Naive thymus-derived CD4-positive, alpha-beta T cell (primary cell): ENCODE data around the gene CCDC122. TPM values are rescaled to one million over a fixed set of nuclear protein-coding genes. Genes with fewer than 3 reads are reported as not detected.
"Not testable (repeated sequence)": the region's sequence is repeated elsewhere in the genome, so short reads cannot be mapped to it uniquely, and the experiment has no call there.

ENCODE experiments used
- ATAC-seq: fragments of 150-1000 bp; cut with Tn5 transposase; 2 replicates; pipeline ENCODE4 v1.10.0; 2021; ENCODE audit warnings: mild to moderate bottlenecking, moderate library complexity
- CTCF ChIA-PET: fragments of 350-600 bp; sonication (Branson Sonifier 250); formaldehyde crosslinking; loops from one replicate; lab custom pipeline; 2021; ENCODE audit warnings: antibody characterized with exemption; lab: Charles Lee
- POLR2A ChIA-PET: fragments of 350-600 bp; sonication (Branson Sonifier 250); formaldehyde crosslinking; loops from one replicate; lab custom pipeline; 2021; ENCODE audit warnings: antibody characterized with exemption, inconsistent platforms; lab: Charles Lee
- DNase-seq, 9 donors: peaks; one replicate each; pipeline versions ENCODE4 v3.0.0 to v3.0.0-alpha.2; 2020 to 2022; ENCODE audit warnings: mixed read lengths in 1 of 9
- H3K27ac ChIP-seq: one replicate; pipeline ENCODE4 v1.7.0; 2013; ENCODE audit warnings: mild to moderate bottlenecking, low read depth, low read length, moderate library complexity
- H3K27me3 ChIP-seq, 2 donors: one replicate each; pipeline ENCODE4 v1.7.0; 2013; ENCODE audit warnings: low read length in 2 of 2, mild to moderate bottlenecking in 2 of 2, moderate library complexity in 2 of 2; ENCODE audit not compliant: control insufficient read depth in 2 of 2, insufficient read depth in 2 of 2
- H3K36me3 ChIP-seq, 3 experiments: 1 replicate in 2 of 3; 2 replicates in 1 of 3; pipeline ENCODE4 v1.7.0; 2013; ENCODE audit warnings: low read length in 3 of 3, mild to moderate bottlenecking in 3 of 3, moderate library complexity in 1 of 3; ENCODE audit not compliant: insufficient read depth in 3 of 3, control insufficient read depth in 2 of 3
- H3K4me1 ChIP-seq, 2 donors: one replicate each; pipeline ENCODE4 v1.7.0; 2013; ENCODE audit warnings: low read length in 2 of 2, mild to moderate bottlenecking in 2 of 2, moderate library complexity in 1 of 2; ENCODE audit not compliant: control insufficient read depth in 2 of 2, insufficient read depth in 2 of 2
- H3K4me3 ChIP-seq: 2 replicates; pipeline ENCODE4 v1.7.0; 2013; ENCODE audit warnings: mild to moderate bottlenecking, low read length
- H3K9me3 ChIP-seq, 3 experiments: 1 replicate in 2 of 3; 2 replicates in 1 of 3; pipeline ENCODE4 v1.7.0; 2013; ENCODE audit warnings: low read length in 3 of 3; ENCODE audit not compliant: control insufficient read depth in 2 of 3
- H3K27ac Mint-ChIP-seq, 9 donors: one replicate each; pipeline ENCODE4 v1.8.0; 2020 to 2022; ENCODE audit warnings: mixed read lengths in 9 of 9, mild to moderate bottlenecking in 8 of 9, moderate library complexity in 5 of 9, inconsistent platforms in 2 of 9
- H3K27me3 Mint-ChIP-seq, 5 donors: one replicate each; pipeline ENCODE4 v1.8.0; 2021 to 2022; ENCODE audit warnings: mixed read lengths in 5 of 5, mild to moderate bottlenecking in 1 of 5
- H3K36me3 Mint-ChIP-seq, 5 donors: one replicate each; pipeline ENCODE4 v1.8.0; 2020 to 2022; ENCODE audit warnings: mixed read lengths in 5 of 5, mild to moderate bottlenecking in 3 of 5, inconsistent platforms in 1 of 5
- H3K4me1 Mint-ChIP-seq, 7 donors: one replicate each; pipeline ENCODE4 v1.8.0; 2020 to 2022; ENCODE audit warnings: mixed read lengths in 7 of 7, mild to moderate bottlenecking in 3 of 7, inconsistent platforms in 1 of 7
- H3K4me3 Mint-ChIP-seq, 10 donors: one replicate each; pipeline ENCODE4 v1.8.0; 2020 to 2022; ENCODE audit warnings: mild to moderate bottlenecking in 10 of 10, mixed read lengths in 10 of 10, moderate library complexity in 6 of 10, inconsistent platforms in 2 of 10
- H3K9me3 Mint-ChIP-seq, 11 donors: one replicate each; pipeline ENCODE4 v1.8.0; 2020 to 2022; ENCODE audit warnings: mixed read lengths in 11 of 11, mild to moderate bottlenecking in 4 of 11, inconsistent platforms in 1 of 11, moderate library complexity in 1 of 11
- intact Hi-C, 2 donors: fragments of 100-400 bp; cut with micrococcal nuclease; formaldehyde crosslinking; loops; one replicate each; pipeline ENCODE4 v1.15.1; 2023
- polyA plus RNA-seq, 2 donors: library from polyadenylated mRNA; unstranded; fragments of 300-500 nt; fragmentation: Illumina TruSeq; gene quantifications; one replicate each; pipeline ENCODE4 v1.2.3, GENCODE V29; 2021
- total RNA-seq, 6 experiments: library from RNA in 5 of 6; stranded (reverse) in 5 of 6; gene quantifications; 1 replicate in 5 of 6; 2 replicates in 1 of 6; pipeline ENCODE4 v1.2.3 and lab custom pipeline; 2021 to 2026

CCDC122 gene
- total and polyA plus RNA-seq, 7 experiments from 2014 or later: 1.1 to 2.3 (median 1.4) TPM; not detected in 2

DNA sequence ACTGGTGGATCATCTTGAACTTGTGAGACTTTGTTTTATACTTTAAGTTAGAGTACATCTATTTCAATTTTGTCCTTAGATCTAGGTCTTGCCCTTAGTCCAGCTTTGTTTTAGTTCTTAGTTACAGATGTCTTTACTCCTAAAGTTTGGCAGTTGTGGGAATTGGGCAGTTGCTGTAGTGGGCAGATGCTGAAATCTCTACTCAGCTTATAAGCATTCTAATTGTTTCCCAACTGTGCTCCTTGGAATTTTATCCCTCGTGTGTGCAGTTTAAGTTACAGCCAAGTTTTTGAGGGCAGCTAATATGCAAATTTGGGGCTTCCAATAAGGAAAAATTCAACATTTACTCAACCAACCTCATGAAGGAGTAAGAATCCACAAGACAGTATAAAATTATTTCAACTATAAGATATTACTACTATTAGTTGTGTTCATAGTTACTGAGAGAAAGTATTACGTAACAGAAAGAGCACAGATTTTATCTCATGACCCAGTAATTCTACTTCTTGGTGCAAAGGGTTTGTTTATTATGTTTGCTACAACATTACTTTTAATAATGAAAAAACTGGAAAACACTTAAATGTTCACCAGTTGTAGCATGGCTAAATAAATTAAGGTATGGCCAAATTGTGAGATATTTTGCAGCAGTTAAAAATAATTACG is 32.9 kb downstream of the CCDC122 start:
- peaks cover 0 to 17% (median 9%) of the 10 kb centered on the region in 5 donors for H3K27me3 Mint-ChIP-seq
- H3K4me1 ChIP-seq: no peaks in the 10 kb centered on the region

DNA sequence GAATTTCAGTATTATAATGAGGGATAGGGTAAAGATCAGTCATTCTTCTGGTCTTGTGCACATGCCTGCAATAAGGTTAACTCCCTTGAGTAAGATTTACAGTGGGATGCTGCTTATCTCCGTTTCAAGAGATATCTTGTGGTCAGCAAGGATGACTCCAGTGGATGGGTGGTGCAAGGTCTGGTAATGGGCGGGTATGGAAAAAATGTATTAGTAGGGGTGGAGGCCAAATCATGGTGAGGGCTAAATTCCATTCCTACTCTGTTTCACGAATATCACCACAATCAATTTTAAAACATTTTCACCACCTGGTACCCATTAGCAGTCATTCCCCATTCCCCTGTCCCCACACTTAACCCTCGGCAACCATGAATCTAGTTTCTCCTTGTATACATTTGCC is 40.6 kb downstream of the CCDC122 start:
- H3K9me3 Mint-ChIP-seq: peaks cover 0 to 10% (median 2%) of the 10 kb centered on the region in 11 donors
- H3K27ac Mint-ChIP-seq: no peak overlapping the region
- no peak overlapping the region for H3K4me3 ChIP-seq
- ATAC-seq (no peak), DNase-seq (no peak)
- no peak overlapping the region for H3K27ac ChIP-seq
- H3K4me1 ChIP-seq: no peaks in the 10 kb centered on the region
- ChIA-PET POLR2A (no interaction called here), CTCF (no interaction called here)
- H3K36me3 ChIP-seq: no peaks in the 10 kb centered on the region
- intact Hi-C loops: no loop called here
- no peaks in the 10 kb centered on the region for H3K9me3 ChIP-seq
- H3K36me3 Mint-ChIP-seq: no peaks in the 10 kb centered on the region
- no peaks in the 10 kb centered on the region for H3K27me3 ChIP-seq
- no peaks in the 10 kb centered on the region for H3K4me1 Mint-ChIP-seq
- peaks cover 0 to 2% (median 0%) of the 10 kb centered on the region in 5 donors for H3K27me3 Mint-ChIP-seq
- no peak overlapping the region for H3K4me3 Mint-ChIP-seq

More for the DNA sequence above, 32.9 kb downstream of the CCDC122 start:
- CTCF ChIA-PET: no interaction called here
- no peak overlapping the region for H3K27ac ChIP-seq
- H3K4me3 Mint-ChIP-seq: no peak overlapping the region
- peaks cover 4 to 28% (median 20%) of the 10 kb centered on the region in 11 donors for H3K9me3 Mint-ChIP-seq
- H3K27ac Mint-ChIP-seq: no peak overlapping the region
- intact Hi-C loops: no loop called here
- POLR2A ChIA-PET: no interaction called here
- H3K36me3 ChIP-seq: no peaks in the 10 kb centered on the region
- peaks cover 0 to 26% (median 17%) of the 10 kb centered on the region in 5 donors for H3K36me3 Mint-ChIP-seq
- H3K4me1 Mint-ChIP-seq: no peaks in the 10 kb centered on the region
- no peak for DNase-seq
- no peak for ATAC-seq
- H3K27me3 ChIP-seq: no peaks in the 10 kb centered on the region
- no peak overlapping the region for H3K4me3 ChIP-seq
- H3K9me3 ChIP-seq: peaks cover 0 to 17% (median 0%) of the 10 kb centered on the region in 3 experiments

DNA sequence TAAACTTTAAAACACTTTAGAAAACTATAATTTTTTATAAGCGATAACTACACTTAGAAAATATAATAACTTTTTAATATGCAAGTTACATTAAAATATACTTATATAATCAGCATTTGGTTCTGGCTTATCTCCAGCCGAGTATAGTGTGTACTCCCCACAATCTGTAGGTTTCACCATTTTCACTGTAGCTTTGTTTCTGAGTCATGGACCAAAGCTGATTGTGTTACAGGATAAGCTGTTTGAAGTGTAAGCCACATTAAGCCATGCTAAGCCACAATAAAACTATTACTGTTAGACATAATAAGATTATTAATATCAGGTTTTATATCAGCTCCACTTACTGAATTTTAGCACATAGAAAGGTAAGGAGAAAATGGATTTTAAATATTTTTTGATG is 43.8 kb downstream of the CCDC122 start:
- no peak for ATAC-seq
- ChIA-PET POLR2A (no interaction called here), CTCF (no interaction called here)
- no peak overlapping the region for H3K27ac Mint-ChIP-seq
- H3K27me3 ChIP-seq: no peaks in the 10 kb centered on the region
- no peaks in the 10 kb centered on the region for H3K36me3 ChIP-seq
- no peaks in the 10 kb centered on the region for H3K4me1 ChIP-seq
- H3K9me3 ChIP-seq: no peaks in the 10 kb centered on the region
- intact Hi-C loops: no loop called here
- peaks cover 0 to 17% (median 6%) of the 10 kb centered on the region in 5 donors for H3K27me3 Mint-ChIP-seq
- H3K4me3 Mint-ChIP-seq: no peak overlapping the region
- no peak for DNase-seq
- no peak overlapping the region for H3K4me3 ChIP-seq
- H3K27ac ChIP-seq: no peak overlapping the region
- H3K9me3 Mint-ChIP-seq: peaks cover 0 to 4% (median 0%) of the 10 kb centered on the region in 11 donors
- H3K4me1 Mint-ChIP-seq: no peaks in the 10 kb centered on the region
- H3K36me3 Mint-ChIP-seq: no peaks in the 10 kb centered on the region

DNA sequence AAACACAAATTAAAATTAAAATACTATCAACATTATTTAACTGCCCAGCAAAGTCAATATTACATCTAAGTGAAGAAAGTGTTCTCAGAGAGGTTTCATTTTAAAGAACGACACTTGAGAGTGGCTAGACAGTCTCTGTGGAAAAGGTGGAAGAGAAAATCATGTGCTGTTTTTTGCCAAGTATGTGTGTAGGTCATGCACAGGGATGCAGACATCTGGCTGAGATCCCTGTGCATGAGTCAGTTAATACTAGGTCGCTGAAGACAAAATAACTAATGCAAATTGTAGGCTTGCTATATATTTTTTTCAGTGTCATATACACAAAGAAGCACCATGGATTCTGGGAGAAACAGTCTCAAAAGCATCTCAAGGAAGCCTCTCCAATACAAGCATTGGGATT is 48.5 kb downstream of the CCDC122 start:
- H3K4me3 ChIP-seq: no peak overlapping the region
- H3K27me3 Mint-ChIP-seq: peaks cover 0 to 31% (median 16%) of the 10 kb centered on the region in 5 donors
- H3K4me3 Mint-ChIP-seq: no peak overlapping the region
- H3K9me3 Mint-ChIP-seq: peaks cover 0 to 4% (median 0%) of the 10 kb centered on the region in 11 donors
- no peaks in the 10 kb centered on the region for H3K9me3 ChIP-seq
- H3K36me3 Mint-ChIP-seq: no peaks in the 10 kb centered on the region
- ATAC-seq (no peak), DNase-seq (no peak)
- no peaks in the 10 kb centered on the region for H3K4me1 Mint-ChIP-seq
- H3K4me1 ChIP-seq: no peaks in the 10 kb centered on the region
- no peak overlapping the region for H3K27ac ChIP-seq
- POLR2A ChIA-PET: no interaction called here
- H3K36me3 ChIP-seq: no peaks in the 10 kb centered on the region
- no peak overlapping the region for H3K27ac Mint-ChIP-seq
- CTCF ChIA-PET: no interaction called here
- intact Hi-C loops: no loop called here
- H3K27me3 ChIP-seq: no peaks in the 10 kb centered on the region

DNA sequence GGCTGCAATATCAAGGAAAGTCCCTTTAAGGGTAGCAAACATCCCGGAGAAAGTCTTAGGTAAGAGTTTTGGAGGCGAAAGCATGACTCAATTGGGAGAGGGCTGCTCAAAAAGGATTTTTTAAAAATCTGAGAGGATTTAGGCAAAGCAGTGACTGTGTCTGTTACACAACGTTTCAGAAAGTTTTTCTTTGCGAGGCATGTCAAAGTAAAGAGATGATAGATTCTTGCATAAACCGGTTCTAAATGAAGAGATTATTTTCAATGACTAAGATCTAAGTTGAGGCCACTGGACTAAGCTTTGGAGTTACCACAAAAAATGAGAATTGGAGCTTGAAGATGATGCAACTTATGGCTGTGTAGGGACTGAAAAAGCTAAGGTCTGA is 49.1 kb downstream of the CCDC122 start:
- Mint-ChIP-seq H3K27me3 (peaks cover 0 to 31% (median 17%) of the 10 kb centered on the region in 5 donors), H3K36me3 (no peaks in the 10 kb centered on the region), H3K4me3 (no peak overlapping the region), H3K9me3 (peaks cover 0 to 4% (median 0%) of the 10 kb centered on the region in 11 donors), H3K4me1 (no peaks in the 10 kb centered on the region), H3K27ac (no peak overlapping the region)
- Histone ChIP-seq H3K4me1 (no peaks in the 10 kb centered on the region), H3K9me3 (no peaks in the 10 kb centered on the region), H3K27me3 (no peaks in the 10 kb centered on the region), H3K4me3 (no peak overlapping the region), H3K27ac (no peak overlapping the region), H3K36me3 (no peaks in the 10 kb centered on the region)
- CTCF ChIA-PET: no interaction called here
- no peak for DNase-seq
- intact Hi-C loops: no loop called here
- peak; percentile 27 for ATAC-seq
- POLR2A ChIA-PET: no interaction called here

DNA sequence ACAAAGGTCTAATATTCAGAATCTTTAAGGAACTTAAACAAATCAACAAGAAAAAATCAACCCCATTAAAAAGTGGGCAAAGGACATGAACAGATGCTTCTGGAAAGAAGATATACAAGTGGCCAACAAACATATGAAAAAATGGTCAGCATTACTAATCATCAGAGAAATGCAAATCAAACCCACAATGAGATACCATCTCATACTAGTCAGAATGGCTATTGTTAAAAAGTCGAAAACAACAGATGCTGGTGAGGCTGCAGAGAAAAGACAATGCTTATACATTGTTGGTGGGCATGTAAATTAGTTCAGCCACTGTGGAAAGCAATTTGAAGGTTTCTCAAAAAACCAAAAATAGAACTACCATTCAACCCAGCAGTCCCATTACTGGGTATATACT is 54.9 kb downstream of the CCDC122 start:
- H3K27me3 Mint-ChIP-seq: peaks cover 7 to 24% (median 13%) of the 10 kb centered on the region in 5 donors
- H3K4me3 ChIP-seq, H3K36me3 ChIP-seq, H3K4me3 Mint-ChIP-seq, POLR2A ChIA-PET, DNase-seq, CTCF ChIA-PET, H3K27me3 ChIP-seq, intact Hi-C loops, H3K27ac Mint-ChIP-seq, ATAC-seq, H3K9me3 Mint-ChIP-seq, H3K36me3 Mint-ChIP-seq, H3K4me1 Mint-ChIP-seq, H3K9me3 ChIP-seq, H3K27ac ChIP-seq, H3K4me1 ChIP-seq: not testable (repeated sequence)

DNA sequence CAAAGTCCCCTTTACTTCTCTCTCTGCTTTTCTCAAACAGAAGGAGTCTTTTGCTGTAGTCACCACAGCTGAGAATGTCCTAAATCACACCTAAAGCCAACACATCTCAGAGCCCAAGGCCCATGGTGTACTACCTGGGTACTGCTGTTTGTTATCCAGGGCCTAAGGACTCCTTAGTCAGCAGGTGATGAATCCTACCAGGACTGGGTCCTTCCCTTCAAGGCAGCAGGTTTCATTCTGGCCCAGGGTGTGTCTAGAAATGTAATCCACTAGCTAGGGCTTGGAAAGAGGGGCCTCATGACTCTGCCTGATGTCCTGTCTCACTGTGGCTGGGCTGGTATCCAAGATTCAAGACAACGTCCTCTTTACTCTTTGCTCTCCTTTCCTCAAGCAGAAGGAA is 56.6 kb downstream of the CCDC122 start:
- no peak overlapping the region for H3K27ac ChIP-seq
- no peaks in the 10 kb centered on the region for H3K4me1 ChIP-seq
- no peak overlapping the region for H3K4me3 ChIP-seq
- POLR2A ChIA-PET: no interaction called here
- no peaks in the 10 kb centered on the region for H3K9me3 ChIP-seq
- peaks cover 0 to 4% (median 0%) of the 10 kb centered on the region in 11 donors for H3K9me3 Mint-ChIP-seq
- peaks cover 0 to 5% (median 0%) of the 10 kb centered on the region in 5 donors for H3K36me3 Mint-ChIP-seq
- no peaks in the 10 kb centered on the region for H3K4me1 Mint-ChIP-seq
- H3K27ac Mint-ChIP-seq: no peak overlapping the region
- DNase-seq (no peak), ATAC-seq (no peak)
- CTCF ChIA-PET: no interaction called here
- H3K36me3 ChIP-seq: no peaks in the 10 kb centered on the region
- no peaks in the 10 kb centered on the region for H3K27me3 ChIP-seq
- intact Hi-C loops: no loop called here
- H3K4me3 Mint-ChIP-seq: no peak overlapping the region
- H3K27me3 Mint-ChIP-seq: peaks cover 10 to 31% (median 16%) of the 10 kb centered on the region in 5 donors
